T-helper 1 cell (primary cell): Measurements from ENCODE around the gene OR10C1.

ENCODE experiments used
- DNase-seq, 5 donors: peaks; one replicate each; pipeline ENCODE4 v3.0.0-alpha.2; 2012 to 2020

OR10C1 gene

DNA sequence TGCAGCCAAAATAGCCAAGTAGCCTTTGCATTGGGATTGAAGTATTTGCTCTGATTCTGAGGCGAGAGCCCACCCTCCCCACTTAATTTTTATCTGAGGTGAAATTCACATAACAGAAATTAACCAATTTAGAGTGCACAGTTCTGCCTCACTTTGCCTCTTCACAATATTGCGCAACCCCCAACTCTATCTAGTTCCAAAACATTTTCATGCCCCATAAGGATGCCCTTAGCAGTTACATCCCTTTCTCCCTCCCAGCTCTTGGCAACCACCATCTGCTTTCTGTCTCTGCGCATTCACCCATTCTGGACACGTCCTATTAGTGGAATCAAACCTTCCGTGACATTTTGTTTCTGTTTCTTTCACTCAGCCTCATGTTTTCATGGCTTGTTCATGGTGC is 39.6 kb downstream of the OR10C1 start:
- DNase-seq = no peak

DNA sequence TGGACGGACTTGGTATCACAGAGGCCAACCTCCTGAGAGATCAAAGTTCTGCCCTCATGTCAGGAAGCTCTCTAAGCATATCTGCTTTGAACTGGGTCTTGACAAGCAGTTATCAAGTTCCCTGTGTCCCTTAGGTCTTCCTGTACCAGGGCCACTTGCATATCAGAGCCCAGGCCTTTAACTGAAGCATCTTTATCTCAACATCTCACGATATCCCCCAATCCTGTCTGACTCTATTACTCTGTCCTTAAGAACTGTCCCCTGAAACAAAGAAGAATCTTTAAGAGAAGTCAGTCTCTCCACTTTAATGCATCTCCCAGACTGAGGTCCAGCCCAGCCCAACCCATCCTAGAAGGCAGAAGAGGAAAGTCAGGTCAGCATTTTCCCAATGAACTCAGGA is 40.5 kb downstream of the OR10C1 start:
- no peak for DNase-seq

DNA sequence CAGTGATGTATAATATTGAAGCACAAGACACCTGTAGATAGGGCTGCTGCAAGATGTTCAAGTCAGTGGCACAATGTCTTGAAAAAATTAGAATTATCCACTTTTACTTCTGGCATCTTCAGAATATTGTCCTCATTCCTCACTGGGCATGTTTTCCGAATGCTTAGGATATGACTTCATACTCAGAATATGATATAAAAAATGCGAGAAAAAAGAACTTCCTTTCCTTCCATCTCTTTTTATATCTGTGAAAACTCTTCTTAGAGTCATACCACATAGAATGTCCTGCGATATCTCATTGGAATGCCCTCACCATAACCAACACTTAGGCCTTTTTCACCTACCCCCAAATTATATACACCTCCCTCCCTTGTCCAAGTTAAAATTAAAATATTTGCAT is 44.1 kb downstream of the OR10C1 start:
- DNase-seq = no peak

DNA sequence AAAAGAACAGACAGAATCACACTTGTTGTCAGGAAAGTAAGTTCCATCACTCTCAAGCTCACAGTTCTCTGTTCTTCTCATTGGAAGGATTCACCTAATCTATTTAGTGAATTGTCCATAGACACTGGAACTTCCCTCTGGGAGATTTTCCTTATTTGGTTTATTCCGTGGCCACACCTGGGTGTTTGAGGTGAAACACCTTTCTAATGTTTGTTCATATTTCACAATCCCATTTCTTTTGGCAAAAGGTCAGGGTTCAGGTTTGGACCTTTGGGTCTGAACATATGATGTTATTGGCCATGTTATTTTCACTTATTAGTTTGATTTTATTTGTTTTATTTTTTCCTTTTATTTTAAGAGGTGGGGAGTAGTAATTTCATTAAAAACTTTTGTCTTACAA is 44.6 kb downstream of the OR10C1 start:
- no peak for DNase-seq

DNA sequence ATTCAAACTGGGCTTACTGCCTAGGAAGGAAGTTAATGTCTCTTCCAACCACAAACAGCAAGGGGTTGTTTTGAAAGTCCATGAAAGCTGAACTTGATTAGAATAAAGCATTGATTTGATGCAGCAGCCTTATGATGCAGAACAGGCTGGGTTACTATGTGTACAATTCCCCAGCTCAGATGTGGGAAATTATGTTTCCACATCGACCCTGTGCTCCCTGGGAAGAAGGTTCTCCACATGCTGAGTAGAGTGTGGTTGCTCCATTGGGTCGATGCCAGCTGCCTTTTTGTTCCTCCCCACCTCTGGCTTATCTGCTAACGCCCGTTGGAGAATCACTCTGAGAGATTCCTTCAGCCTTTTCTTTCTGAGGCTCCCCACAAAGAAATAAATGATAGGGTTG is 47.5 kb downstream of the OR10C1 start:
- DNase-seq = no peak

DNA sequence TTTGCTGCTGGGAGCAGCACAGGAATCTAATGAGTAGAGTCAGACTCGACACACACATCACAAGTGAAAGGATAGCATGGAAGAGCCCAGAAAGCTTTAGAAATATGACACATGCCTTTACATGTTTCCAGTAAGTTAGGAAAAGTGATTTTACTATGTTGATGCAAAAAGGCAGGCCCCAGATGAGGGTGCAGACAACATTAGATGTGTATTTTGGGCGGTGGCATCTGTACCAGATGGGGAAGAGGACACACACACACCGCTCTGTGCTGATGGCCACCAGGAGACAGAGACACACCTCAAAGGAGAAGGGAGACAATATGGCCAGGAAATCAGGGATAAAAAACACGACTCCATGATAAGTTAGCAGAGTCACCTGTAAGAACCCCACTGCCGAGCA is 48.0 kb downstream of the OR10C1 start:
- DNase-seq = no peak

DNA sequence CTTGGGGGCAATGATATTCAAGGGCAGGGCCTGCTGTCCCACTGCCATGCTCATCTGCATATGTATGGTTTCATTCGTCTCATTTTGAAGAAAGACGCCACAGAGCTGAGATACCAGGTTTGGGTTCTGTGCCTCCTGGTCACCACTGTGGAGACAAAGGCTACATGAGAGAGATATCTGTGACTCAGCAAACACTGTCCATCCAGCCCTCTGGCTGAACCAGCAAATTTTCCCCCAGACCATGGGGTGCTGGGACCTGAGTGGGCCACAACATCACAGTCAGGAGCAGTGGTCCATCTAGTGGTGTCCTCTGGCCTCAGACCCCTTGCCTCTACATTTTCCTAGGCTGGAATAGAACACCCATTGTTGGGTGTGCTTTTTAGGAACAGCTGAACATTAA is 48.6 kb downstream of the OR10C1 start, which contains the start of gene MAS1L:
Gene MAS1L, minus strand, starts transcription at position 297 of the 400 bp plus-strand sequence. Its CDS starts 54 bp downstream, at position 243.
- DNase-seq = no peak

DNA sequence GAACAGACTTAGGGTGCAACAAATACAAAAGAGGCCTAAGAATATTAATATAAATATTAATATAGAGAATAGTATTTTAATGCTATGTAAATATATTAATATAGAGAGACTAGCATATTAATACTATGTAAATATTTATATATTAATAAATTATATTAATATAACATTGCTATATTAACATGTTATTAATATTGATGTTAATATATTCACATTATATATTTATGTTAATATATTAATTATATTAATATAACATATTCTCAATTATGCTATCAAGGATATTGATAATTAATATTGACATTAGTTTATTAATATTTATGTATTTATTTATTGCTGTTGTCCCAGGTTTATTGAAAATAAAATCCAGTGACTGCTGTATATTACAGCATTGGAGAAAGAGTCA is 49.8 kb downstream of the OR10C1 start:
- DNase-seq = no peak

DNA sequence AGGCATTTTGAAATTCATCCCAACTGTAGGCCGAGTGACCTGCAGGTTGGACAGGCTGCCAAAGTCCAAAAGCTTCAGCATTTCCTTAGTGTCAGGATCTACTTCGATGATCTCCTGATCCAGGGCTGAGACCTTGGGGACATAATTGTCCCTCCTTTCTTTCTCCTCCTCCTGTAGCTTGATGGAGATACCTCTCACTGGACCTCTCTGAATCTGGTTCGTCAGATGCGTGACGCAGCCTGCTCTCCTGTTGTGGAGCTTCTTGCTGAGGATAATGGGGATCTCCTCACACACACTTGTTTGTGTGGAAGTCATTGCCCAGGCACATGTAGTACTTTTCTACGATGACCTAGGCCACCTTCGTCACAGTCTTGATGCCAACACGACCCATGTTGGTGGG is 50.2 kb downstream of the OR10C1 start:
- DNase-seq = no peak

DNA sequence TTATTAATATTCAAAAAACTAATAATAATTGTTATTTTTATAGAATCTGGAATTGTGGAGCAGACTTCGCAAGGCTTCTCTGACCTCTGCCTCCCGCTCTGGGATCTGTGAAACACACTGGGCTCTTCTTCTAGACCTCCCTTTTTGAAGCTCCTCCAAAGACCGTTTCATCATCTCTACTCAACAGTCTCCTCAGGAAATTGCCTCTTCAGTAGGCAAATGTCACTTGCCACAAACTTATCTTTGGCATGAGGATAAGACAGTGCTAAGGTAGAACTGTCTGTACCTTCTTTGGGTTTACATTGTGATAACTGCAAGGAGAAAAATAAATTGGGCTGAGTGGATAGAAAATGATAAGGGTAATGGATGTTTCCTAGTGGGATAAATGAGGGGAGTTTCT is 50.9 kb downstream of the OR10C1 start:
- DNase-seq = no peak

DNA sequence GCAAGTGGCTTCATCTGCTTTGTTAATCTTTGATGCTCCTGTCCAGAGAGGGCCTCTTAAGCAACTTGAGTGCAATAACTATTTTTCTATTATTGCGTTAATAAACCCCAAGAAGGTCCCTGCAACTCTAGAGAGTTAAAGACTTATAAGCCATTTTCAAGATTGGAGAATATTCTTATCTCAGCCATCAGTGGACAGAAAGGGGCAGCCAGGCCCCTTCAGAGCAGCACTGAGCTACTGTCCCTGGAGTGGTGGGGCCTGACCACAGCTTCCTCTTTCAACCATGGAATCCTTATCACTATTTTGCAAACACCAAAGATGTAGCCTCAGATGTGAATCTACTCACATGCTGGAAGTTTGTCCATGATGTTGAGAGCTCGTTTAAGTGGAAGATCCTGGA is 51.4 kb downstream of the OR10C1 start:
- no peak for DNase-seq
